GM21381 (cell line): ENCODE measurements around the gene ZNF506.
"Not testable (repeated sequence)": the region's sequence is repeated elsewhere in the genome, so short reads cannot be mapped to it uniquely, and the experiment has no call there.

Experiments
- ATAC-seq: cut with Tn5 transposase; IDR thresholded peaks from one replicate; pipeline ENCODE4 v1.9.1; 2021; ENCODE audit warnings: mild to moderate bottlenecking, moderate library complexity; ENCODE audit not compliant: unreplicated experiment

ZNF506 gene

DNA sequence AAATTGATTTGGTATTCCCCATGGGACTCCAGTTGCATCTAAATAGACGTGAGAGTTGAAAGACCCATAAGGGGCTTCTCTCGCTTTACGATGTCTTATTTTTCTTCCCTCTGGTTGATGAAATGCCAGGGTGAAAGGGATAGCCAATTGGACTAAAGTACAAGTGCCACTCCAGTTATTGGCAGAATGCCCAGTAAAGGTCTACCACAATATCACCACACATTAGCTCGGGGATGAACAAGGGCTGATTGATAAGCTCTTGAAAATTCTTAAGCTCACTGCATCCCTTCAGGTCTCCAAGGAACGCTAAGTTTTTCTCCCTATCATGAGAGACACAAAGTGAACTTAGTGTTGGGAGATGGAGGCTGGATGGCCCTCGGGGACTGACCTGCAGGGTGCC lies 39.8 kb downstream of the ZNF506 start:
- not testable (repeated sequence) for ATAC-seq

DNA sequence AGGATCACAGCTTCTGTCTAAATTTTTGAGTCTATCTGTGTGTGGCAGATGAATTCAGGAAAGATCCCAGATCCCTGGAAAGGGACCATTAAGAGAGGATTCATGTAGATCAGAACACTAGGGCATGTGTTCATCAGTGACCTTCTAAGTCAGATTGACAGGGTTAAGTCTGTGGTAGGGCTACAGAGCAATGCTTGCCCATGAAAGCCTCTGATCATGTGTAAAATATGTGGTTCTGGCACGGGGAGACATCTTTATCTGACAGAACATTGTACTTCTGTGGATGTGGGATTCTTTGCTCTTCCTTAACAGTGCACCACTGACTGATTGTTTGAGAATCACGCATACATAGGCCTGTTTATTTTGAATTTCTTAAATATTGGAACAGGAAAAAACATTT lies 42.9 kb downstream of the ZNF506 start:
- ATAC-seq, result no peak

DNA sequence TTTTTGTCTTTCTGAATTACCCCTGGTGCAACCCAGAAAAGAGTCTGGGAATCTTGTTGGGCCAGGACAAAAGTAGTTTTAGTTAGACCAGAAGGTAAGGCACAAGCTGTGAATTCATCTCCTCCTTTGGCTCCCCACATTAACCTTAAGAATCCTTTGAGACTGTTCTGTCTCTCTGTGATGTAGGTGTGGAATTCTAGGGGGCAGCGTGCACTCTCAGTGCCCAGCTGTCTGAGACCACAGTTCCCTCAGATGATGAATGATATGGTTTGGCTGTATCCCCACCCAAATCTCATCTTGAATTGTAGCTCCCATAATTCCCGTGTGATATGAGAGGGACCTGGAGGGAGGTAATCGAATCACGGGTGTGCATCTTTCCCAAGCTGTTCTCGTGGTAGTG lies 43.9 kb downstream of the ZNF506 start:
- no peak for ATAC-seq

DNA sequence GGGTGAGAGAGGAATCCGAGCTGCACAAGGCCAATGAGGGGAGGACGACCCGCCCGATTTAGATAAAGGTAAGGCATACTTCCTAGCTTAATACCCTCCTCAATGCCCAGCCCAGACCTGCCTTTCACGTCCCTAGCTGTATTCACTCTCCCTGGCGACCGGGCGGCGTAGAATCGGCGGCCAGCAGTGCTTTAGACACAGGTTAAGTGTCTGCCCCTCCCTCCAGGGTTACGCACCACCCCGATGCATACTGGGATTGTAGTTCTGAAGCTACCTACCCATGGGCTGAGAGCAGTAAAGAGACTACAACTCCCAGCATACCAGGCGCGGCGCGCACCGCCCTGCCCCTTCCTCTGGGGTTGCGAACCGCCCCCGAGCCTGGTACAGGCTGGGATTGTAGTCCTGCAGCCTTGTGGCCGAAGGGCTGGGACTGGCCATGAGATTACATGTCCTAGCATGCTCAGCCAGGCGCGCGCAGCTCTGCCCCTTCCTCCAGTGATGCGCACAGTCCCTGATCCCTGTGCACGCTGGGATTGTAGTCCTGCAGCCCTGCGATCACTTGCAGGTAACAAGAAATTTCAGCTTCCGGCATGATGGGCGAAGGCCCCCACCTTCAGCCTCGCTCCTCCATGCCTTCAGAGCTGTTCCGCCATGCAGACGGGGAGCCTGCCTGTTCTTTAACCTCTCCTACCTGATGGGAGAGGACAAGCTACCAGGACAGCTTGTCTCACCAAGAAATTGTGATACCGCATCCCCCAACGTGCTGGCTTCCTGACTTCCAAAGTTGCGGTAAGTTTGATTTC lies 45.1 kb downstream of the ZNF506 start:
- peak; percentile 98 for ATAC-seq

DNA sequence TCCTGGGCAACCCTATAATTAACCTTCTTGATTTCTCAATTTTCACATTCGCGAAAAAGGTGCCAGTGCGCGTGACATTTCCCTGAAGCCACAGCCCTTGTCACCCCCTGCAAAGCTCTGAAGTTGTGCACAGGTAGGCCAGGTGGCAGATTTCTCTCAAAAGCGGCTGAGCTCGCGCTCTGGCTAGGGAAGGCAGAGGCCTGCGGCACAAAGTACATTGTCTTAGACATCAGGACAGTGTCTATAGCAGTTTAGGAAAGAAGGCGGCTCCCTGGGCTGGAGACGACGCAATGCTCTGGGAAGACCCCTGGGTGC lies 45.7 kb downstream of the ZNF506 start:
- no peak for ATAC-seq

DNA sequence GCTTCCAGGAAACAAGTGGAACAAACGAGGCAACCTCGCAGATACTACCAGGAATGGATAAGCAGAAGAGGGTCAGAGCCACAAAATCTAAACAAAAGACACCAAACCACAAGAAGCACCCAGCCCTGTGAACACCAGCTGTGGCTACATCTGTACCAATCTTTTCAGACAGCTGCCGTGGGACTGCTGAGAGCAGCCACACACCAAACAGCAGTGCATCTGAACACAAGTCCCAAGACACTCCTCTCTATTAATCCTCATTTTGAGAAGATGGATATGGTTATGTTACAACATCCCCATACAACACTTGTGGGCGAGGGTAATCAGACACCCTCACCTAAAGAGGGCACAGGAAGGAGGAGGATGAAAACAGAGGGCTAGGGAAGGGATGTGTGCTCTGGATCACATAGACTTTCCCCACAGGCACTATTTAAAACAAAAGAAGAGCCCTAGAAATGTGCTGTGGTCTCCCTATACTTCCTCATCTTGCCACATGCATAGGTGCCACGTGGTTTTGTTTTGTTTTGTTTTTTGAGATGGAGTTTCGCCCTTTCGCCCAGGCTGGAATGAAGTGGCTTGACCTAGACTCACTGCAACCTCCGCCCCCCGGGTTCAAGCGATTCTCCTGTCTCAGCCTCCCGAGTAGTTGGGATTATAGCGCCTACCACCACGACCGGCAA lies 47.1 kb downstream of the ZNF506 start:
- no peak for ATAC-seq

DNA sequence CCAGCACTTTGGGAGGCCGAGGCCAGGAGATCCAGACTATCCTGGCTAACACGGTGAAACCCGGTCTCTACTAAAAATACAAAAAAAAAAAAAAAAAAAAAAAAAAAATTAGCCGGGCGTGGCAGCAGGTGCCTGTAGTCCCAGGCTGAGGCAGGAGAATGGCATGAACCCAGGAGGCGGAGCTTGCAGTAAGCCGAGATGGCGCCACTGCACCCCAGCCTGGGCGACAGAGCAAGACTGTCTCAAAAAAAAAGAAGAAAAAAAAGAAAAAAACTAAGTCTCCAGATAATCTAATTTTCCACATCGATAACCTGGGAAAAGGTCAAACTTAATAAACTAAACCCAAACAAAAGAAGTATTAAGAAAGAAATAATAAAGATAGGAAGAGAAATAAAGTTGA lies 49.6 kb downstream of the ZNF506 start:
- not testable (repeated sequence) for ATAC-seq

DNA sequence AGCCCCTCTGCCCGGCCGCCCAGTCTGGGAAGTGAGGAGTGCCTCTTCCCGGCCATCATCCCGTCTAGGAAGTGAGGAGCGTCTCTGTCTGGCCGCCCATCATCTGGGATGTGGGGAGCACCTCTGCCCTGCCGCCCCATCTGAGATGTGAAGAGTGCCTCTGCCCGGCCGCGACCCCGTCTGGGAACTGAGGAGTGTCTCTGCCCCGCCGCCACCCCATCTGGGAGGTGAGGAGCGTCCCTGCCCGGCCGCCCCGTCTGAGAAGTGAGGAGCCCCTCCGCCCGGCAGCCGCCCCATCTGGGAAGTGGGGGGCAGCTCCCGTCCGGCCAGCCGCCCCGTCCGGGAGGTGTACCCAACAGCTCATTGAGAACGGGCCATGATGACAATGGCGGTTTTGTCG lies 51.6 kb downstream of the ZNF506 start:
- ATAC-seq, result not testable (repeated sequence)

DNA sequence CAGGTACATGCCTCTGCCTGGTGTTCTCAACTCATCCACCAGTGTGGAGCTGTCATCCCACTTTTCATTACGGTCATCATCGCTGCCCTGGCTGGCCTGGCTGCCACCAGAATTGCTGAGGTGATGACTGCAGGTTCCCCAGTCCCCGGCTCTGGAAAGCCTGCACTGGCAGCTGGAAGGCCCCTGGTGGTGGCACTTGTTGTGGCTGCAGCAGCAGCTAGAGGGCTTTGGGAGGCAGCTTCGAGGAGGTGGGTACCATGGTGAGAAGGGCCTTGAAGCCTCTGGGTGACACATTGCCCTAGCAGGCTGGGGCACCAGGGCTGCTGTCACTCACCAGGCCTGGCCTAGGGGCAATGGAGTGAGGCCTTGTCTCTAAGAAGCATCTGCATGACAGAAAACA lies 63.4 kb downstream of the ZNF506 start:
- no peak for ATAC-seq

DNA sequence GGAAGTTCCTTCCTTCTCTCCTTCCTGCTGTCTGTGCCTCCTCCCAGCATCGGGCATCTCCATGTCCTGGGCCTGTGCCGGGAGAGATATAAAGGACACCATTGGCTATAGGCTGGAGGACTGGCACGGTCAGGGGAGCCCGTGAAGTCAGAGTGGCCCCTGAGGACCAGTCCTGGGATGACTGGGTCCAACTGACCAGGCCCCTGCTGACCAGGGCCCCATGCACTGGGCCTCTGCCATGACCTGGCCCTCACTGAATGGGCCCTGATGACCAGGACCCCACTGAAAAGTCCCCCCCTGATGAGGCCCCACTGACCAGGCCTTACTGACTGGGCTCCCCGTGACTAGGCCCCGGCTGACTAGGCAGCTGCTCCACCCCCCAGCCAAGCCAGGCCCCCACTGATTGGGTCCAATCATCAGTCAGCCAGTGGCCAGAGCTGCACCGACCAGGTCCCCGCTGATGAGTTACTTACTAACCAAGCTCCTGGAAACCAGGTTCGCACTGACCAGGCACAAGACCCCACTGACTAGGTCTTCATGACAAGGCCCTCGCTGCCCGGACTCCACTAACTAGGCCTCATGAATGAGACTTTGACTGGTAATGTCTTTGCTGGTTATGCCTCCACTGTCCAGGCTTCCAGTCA lies 68.7 kb downstream of the ZNF506 start:
- no peak for ATAC-seq

DNA sequence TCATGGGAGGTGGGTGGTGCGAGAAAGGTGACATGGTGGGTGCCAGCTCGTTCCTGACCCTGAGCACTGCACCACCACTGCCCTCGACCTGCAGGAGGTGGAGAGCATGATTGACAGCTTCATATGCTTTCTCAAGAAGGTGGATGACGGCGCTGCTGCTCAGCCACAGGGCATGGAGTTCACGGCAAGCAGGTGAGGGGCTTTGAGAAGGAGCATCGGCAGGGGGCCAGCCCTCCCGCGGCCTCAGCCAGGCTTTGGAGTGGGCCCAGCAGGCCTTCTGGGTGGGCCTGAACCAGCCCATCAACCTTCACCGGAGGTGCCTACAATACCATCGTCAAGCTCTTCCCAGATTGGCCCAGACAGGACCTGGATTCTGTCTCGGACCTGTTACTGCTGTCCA lies 69.7 kb downstream of the ZNF506 start:
- no peak for ATAC-seq

DNA sequence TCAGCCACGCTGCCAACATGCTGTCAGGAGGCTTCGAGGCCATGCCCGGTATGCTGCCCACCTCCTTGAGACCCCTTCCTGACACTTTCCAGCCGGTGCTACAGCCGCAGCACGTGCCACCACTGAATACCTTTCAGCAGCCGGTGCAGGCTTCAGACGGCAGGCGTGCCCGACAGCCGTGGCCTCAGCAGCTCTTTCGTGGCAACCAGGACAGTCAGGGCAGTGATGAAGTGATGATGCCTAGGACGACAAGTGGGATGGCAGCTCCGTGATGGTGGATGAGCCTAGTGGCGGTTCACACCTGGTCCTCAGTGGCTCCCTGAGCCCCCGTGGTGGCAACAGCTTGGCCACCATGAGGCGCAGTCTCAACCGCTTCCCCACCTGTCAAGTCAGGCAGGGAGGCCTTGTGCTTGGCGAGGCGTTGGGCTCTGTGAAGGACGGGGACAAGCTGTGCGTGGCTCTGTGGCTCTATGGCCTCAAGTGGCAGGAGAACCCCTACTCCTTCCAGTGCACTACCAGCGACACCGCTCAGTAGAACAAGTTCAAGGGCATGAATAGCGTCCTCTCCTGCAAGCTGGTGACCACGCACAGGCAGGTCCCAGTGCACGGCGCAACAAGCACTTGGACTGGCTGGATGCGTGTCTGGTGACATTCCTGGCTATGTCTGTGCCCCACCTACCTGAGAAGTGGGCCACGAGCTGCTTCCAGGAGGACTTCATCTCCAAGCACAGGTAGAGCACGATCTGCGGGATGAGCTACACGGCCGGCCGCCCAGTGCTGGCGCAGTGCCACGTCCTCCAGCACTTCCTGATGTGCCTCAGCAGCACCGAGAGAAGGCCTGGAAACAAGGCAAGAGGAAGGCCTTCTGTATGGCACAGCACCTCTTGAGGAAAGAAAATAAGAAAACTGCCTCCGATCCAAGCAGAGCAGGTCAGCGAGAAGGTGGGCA lies 70.4 kb downstream of the ZNF506 start:
- ATAC-seq, result no peak

DNA sequence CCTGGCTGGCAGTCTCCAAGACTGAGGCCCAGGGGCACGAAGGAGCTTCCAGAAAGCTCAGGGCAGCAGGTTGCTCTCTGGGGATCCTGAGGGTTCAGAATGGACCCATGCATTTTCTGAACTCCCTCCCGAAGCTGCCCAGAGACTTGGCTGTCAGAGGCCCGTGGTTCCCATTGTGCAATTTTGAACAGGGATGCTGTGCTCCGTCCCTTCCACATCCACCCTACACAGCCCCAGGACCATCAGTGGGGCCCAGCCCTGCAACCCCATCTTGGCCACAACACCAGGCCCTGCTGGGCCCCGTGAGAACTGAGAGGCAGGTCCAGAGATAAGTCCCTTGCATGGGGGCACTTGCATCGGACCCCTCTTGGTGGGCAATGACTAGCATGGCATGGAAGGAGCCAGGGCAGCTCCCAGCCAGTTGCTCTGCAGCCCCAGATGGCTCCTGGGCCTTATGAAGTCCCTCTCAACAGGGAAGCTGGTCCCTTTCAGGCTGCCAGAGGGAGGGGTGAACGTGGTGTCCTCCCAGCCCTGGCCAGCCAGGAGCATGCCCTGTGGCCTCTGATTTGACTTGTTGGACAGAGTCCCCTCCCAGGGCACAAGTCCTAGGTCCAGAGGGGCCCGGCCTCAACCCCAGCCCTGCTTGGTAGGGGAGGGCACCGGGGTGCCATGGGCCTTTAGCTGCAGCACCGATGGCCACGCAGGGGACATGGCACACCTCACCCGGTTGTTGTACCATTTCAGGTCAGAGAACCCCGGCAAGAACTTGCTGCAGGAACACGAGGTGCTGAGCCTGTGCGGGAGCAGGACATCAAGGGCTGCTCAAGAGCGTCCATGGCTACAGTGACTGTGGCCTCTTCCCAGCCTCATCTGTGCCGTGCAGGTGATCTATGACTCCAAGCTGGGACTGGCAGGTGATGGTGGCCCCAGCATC lies 71.4 kb downstream of the ZNF506 start:
- ATAC-seq, result no peak

DNA sequence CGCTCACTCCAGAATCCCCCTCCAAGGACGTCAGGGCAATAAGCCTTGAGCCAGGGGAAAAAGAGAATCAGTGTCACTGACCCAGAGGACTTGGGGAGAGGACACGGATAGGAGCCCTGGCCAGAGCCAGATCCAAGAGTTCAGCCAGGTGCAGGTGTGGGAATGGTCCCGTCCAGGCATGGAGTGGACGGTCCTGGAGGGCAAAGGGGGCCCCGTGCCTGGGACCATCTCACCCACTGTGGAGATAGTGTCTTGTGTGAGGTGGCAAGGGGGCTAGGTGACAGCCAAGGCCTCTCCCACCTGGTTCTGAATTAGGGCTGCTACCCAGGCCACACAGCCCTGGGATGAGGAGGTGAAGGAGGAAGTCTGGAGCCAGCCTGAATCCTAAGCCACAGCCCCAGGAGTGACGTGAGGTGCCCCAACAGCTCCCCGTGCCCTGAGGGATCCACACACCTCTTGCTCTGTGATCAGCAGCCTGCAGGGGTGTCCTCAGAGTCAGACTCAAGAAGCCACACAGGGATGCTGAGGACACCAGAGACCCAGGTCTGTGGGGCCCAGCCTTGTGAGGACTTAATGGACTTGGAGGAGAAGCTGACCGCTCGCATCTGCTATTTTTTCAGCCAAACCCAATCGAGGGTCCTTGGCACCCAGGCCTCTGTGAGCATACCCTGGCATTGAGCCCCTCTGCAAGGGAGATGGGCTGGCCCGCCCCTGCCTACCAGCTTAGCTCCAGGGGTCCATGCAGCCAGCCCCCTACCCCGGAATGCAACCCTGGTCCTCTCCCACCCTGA lies 72.2 kb downstream of the ZNF506 start:
- ATAC-seq, result no peak

DNA sequence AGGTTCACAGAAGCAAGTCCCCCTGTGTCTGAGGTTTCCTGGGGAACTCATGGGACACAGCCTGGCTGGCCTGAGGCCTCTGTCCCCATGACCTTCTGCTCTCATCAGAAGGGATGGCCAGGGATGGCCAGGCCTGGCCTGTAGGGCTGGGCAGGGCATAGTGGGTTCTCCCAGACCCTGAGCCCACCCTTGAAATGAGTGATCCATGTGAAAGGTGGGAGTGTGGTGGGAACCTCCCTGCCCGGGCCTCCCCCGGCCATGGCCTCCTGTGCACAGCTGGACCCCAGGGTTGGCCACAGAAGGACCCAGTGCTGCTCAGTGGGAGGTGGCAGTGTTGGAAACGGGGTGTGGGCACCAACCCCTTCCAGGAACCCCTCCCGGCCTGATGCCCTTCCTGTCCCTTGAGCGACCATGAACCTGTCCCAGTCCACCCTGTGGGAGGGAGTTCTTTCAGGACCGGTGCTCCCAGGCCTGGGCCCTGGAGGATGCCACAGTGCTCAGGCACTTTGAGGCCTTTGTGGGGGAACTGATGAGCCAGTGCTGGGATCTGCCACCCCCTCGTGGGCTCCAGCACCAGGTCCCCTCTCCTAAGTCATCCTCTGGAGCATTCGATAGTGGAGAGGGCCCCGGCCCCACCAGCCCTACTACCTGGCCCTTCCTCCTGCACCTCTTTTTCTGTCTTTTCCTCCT lies 73.2 kb downstream of the ZNF506 start:
- no peak for ATAC-seq

DNA sequence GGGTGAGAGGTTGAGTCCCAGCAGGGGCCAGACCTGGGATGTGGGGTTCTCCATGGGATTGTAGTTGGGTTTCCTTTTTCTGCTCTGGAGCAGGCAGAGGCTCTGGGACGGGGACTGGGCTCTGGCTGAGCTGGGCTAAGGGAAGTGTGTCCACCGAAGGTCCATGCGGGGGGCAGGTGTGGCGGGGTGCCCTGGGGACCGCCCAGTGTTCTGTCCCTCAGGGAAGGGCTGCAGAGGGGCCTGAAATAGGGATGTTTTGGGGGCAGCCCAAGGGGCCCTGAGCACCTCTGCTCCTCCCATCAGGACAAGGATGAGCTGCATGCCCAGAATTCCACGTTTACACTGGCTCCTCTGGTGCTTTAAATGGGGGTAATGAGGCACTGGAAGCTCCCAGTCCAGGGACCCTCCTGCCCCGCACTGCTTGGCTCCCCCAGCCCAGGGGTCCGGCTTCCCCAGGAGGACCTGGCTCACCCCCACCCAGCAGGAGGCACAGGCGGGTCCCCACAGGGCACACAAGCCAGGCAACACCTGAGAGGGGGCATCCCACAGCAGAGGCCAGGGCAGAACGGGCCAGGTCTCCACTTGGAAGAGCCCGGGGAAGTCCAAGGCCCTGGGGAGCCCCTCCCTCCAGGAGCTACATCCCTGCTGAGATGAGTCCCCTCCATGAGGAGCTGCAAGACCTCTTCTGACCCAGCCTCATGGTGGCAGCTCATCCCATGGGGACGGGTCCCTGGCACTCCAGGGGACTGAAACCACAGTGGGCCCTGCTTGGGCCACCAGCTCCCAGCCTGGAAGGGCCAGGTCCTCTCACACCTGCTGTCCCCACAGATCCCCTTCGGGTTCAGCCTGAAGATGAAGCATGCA lies 74.0 kb downstream of the ZNF506 start:
- ATAC-seq, result no peak

DNA sequence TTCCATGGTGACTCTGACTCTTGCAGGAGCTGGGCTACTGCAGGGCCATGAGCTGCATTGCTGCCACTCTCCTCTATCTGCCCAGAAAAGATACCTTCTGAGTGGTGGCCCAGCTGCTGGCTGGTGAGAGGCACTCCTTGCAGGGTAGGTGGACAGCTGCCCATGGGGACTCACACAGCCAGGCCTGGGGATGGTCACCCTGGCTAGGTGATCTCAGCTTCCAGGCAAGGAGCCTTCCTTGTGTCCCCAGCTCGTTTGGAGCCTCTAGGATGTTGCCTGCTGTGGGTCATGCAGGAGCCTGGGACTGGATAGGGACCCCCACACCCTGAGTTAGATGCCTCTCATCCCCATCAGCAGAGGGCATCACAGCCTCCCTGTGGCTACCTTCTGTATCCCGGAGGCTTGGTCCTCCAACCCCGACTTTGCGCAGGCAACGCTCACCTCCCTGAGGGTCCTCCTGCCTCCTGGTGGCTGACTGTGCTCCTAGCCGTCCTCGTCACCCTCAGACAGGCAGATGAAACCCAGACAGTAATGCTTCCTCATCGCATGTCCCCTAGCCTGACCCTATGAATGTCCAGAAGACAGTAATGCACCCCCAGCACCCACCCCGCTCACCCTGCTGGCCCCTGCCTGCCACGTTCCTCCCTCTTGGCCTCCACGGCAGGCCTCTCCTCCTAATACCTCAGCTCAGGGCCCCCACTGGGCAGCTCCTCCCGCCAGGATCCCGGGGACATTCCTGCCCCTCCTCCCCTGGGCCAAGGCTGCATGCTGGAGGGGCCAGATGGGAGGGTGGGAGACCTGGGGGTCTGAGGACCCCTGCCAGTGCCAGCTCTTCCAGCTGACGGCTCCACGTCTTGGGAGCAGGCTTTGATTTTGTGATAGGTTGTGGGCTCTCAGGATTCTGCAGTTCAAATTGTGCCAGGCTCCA lies 75.0 kb downstream of the ZNF506 start:
- no peak for ATAC-seq
